Activated CD8-positive, alpha-beta memory T cell treated with anti-CD3 and anti-CD28 coated beads, Interleukin-2, amount 50 U/mL, for 1 hour (primary cell): Measurements from ENCODE around the gene LSAMP.

Experiments
- DNase-seq: peaks from one replicate; pipeline ENCODE4 v3.0.0-alpha.2; 2020; ENCODE audit errors: extremely low read depth

LSAMP gene

DNA sequence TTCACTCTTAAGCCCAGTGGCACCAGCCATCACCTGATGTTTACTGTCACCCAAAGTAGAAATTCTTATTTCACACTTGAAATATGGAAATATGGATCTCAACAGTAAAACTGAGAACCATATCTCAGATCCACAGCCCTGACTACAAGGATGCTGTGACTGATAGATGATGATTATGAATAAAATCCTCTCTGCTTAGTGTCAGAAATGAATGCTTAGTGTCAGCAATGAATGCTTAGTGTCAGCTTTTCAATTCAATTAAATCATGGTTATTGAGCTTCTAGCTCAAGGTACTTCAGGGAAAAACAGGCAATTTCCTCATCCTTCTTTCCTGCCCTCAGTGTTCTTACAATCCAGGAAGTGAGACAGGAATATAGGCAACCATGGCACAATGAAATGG lies 392.3 kb downstream of the LSAMP start:
- no peak for DNase-seq

DNA sequence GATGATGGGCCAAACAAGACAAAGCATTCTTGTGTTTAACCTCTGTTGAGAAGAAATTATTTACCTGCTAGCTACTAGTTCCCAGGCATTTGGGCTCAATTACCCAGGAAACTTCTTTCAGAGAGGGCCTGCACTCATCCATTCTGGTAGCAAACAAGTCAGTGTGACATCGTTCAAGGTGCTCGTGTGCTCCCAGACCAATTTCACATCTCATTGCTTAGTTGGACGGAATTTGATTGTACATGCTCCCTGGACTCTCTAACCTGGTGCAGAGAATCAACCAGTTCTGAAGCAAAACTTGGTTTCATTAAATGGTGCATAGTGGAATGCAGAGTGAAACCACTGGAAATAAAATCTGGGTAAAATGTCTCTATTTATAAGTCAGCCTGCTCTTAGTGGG lies 392.7 kb downstream of the LSAMP start:
- no peak for DNase-seq

DNA sequence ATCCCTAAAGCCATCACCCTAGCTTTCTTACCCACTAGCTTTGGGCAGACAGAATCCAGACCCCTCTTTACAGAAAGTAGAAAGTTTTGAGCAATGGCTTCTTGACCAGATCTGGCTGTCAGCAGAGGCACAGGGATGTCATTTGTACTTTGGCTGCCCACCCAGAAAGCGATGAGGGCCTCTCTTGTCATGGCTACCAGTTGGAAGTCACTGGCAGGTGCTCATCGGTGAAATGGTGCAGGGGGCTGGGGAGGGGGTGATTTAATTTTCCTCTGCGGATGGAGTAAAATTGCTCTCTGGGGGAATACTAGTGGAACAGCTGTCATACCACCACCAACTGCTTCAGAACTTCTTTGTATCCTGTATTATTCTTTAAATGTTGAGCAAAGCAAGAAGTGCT lies 393.7 kb downstream of the LSAMP start:
- no peak for DNase-seq

DNA sequence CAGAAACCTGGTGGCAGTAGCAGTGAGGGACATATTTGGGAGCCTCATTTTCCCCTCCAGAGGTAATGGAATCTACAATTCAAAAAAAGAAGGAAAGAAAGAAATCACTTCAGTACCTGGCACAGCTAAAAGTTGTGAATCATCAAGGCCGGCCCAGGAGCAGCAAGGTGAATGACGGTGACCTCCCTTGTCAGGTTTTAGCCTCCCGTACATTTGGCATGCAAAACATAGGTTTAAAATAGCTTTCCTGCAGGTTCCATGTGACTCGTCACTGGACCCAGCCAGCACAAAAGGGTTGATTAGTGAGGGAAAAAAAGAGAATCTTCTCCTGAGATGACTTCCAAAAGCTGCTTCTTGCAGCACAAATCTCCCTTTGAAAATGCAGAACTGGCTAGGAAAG lies 394.2 kb downstream of the LSAMP start:
- no peak for DNase-seq

DNA sequence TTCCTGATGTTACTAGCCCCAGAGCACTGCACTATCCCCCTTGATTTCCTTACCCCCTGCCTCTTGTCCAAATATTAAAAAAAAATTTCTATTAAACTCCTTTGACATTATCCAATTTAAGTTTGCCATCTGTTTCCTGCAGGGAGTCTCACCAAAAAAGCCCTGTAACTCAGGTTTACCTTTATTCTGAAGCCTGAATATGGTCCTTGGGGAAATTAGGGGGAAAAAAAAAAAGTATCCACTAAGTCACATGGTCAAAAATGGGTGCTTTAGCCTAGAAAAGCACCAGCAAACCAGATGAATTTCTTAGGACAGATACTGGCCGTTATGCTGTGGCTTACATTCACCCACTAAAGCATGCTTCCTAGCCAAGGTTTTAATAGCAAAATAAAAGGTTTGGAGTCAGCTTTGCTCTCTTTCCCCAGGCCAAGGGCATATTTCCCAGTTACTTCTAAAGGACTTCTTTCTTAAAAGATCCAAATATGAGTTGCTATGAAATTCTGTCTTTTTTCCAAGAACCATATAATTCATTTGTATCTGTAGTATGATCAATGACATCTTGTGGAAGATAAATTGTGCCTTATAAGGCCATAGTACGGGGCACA lies 394.9 kb downstream of the LSAMP start:
- DNase-seq = no peak

DNA sequence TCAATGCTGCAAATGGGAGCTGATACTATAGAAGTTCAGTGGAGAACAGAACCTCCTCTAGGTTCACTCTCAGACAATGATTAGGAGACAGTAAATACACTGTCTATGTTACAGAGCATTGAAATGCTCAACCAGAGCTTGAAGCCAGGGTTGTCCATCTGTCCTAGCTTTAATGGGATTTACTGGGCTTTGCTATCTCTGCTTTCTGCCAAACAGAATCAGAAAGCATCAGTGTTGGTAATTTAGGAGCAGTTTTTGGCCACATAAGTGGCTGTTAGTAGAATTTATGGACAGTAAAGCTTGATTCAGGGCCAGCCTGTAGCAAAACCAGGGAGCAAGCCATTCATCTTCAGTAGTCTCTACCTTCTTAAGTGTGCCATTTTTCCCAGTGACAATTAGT lies 396.3 kb downstream of the LSAMP start:
- no peak for DNase-seq

DNA sequence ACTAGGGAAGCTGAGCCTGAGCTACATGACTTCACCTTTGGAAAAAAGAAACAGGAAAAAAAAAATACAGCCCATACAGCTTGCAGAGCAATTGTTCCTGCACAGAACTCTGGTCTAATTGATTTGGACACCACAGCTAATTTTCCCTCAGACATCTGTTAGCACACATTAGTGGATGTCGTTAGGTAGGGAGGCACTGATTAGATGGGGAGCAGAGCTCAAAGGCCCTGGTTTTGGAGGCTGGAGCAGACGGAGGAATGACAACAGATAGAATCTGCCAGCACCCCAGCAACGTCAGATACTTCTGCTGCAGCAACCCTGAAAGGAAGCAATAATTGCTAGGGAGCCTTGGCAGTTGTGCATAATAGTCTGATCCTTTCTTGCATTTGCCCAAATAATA lies 398.9 kb downstream of the LSAMP start:
- DNase-seq = no peak

DNA sequence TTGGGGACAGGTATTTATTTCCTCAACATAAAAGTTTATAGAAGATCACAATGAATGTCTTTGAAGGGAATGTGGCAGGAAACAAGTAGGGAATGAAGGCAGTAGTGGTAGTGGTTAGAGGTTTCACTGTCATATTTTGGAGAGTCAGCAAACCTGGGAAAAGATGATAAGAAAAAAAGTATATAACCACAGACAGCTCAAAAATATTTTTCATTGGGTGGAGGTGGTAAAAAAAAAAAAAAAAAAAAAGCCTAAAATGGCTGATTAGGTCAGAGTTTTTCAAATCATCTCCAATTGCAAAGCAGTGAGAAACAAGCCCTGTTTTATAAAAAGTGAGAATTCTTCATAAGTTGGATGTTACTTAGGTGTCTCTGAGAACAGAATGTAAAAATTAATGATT lies 400.0 kb downstream of the LSAMP start:
- DNase-seq = no peak

DNA sequence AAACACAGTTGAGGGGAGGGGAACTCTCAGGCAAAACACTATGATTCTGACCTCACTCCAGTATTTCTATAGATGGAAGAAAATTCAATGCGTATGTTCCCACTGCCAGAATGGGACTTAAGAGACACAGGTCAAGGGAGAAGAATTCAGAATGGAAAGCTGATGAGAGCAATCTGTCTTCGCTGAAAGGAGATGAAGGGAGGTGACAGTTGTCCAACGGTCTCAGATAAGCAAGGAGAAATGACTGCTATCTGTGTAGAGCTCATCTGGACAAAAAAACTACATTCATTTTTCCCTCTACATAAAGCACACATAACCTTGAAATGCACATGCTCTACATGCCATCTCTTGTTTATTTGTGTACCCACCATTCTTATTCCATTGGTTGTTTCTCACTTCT lies 405.1 kb downstream of the LSAMP start:
- DNase-seq = no peak

DNA sequence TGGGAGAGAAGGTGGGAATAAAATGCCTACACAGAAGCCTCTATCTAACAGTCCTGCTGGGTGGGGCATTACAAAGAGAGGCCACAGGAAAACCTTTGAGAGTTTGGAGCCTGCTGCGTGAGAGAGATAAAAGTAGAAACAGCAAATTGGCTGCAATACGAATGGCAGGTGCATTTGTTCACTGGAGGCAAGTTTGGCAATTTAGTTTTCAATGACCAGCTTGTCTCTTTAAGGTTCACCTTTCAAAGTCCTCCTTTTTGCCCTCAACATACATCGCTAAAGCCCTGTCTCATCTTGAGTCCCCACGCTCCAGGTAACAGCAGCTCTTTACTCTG lies 405.7 kb downstream of the LSAMP start:
- DNase-seq = no peak

DNA sequence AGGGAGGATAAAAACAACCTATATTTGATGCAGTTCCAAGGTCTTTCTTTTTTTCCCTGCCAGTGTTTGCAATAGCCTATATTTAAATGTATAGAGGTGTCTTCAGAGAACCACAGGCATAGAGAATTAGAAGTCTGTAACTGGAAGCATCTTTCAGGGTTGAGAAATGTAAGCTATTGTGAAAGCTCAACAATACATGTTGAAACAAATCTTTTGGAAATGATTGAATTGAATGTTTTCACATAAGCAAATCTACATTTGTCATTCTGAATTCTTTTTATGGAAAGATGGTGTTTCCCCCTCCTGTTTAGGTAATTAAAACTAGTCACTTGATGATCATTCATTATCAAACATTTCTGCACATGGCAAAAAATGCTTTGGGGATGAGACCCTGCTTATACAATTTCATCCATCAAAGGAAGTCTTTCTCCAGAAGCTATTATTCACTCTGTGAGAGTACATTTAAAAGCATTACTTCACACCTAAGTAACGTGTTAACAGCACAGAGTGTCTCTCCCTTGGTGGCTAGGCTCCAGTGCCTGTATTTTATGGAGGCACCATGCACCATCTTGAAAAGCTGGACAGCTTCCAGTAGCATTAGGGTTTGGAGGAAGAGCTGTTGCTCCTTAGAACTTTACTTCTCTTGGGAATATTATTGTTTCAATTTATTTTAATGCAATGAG lies 406.2 kb downstream of the LSAMP start:
- DNase-seq = no peak

DNA sequence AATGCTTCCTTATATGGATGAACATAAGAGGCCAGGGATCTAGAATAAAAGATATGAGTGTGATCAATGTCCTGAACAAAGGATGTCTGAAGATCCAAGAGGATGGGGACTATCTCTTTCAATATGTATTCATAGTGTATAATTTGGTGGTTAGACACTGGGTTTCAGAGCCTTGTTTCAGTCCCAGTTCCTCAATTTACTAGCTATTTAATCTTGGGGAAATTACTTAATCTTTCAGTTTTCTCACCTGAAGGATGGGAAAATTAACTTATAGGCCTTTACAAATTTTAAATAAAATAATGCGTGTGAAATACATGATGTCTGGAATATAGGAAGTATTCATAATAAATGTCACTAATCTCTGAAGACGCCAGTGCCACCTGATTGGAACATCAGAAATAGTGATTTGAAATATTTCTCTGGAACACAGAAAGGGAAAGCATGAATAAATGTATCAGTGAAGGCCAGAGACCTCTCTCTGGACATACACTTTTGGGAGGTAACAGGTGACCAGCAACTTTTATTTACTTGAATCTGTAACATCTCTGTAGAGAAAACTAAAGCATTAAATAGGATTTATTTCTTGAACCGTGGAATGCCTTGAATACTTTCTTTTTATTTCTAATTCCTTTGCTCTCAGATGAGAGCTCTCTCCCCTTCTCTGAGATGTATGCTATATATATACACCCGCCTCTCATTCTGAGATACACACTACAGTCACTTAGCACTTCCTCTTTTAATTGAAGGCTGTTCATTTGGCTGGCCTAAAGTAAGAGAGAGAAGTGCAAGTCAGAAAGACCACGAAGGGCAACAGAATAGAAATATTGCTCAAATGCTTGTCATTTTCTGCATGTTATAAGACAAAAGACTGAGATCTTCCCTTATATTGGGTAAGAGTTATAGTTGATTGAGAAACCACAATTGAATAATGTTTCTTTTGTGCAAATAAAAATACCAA lies 407.1 kb downstream of the LSAMP start:
- DNase-seq = no peak

DNA sequence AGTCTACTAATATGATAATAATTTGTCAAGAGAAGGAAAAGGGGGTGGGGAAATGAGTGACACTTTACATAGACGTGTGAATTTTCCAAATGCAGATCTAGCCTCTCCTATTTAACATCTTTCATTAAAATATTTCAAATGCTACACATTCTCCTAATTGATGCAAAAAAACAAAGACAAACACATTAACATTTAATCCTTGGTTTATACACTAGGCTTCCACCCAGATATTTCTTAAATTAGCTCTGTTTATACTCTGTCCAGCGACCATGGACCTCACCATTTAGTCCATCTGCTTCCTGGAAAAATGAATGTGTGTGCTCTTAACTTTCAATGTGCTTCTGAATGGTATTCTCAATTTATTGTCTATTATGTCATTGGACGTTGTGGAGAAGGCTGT lies 409.9 kb downstream of the LSAMP start:
- no peak for DNase-seq

DNA sequence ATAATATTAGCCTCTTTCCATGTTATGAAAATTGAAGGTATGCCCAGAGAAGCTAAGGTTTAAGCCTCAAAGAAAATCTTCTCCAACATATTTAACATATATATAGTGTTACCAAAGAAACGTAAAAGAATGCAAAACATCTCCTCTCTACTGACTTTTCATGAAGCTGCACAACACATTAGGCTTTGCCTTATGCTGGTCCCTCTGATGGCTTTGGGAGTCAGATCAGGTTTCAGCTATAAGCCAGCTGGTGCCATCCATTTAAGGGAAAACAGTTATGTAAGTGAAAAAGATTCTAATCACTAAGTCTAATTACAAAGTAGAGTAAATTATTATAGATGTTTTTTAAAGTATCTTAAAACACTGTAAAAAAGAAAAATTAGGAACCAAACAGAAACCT lies 410.5 kb downstream of the LSAMP start:
- no peak for DNase-seq

DNA sequence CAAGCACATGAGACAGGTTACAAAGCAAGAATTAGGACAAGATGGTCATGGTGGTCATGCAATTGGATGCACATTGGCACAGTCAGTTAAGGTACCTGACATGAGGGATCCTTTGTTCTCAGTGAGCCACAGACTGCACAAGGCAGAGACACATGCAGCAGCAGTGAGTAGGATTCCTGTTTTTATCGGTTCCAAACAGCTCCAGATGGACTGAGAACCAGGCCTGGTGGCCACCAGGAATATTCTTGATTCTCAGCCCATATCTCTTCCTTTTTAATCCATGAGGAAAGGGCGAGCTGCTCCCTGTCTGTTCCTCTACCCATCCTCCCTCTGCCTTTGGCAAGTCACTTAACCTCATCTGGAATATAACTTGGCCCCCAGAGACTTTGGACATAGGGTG lies 411.2 kb downstream of the LSAMP start:
- no peak for DNase-seq

DNA sequence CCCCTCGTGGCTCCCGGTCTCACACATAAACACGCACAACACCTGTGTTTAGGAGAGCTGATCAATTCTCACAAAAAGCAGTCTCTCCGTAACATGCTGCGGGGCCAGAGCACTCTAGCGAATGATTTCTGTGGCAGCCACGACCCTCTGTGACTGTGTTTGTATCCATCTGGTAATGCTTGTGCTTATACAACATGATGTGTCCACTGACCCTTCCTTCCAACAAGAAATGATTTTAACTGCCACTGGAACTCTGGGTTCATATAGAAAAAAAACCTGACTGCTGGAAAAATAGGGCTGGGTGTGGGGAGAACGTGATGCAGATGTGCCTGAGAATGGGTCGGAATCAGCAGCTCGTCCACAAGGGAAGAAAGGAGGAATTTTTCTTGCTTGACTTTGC lies 411.8 kb downstream of the LSAMP start:
- no peak for DNase-seq

DNA sequence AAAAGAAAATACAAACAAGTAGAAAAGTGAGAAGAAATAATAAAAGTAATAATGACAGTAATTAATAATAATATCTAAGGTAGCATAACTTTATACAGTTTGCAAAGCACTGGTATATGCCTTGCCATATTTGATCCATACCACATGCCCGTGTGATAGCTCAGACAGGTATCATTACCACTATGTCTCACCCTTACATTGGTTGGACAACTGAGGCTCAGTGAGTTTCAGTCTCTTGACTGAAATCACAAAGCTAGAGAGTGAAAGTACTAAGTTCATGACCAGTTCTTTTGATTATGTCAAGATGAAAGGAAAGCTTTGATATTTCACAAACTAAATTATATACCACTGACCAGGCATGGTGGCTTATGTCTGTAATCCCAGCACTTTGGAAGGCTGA lies 413.1 kb downstream of the LSAMP start:
- no peak for DNase-seq

DNA sequence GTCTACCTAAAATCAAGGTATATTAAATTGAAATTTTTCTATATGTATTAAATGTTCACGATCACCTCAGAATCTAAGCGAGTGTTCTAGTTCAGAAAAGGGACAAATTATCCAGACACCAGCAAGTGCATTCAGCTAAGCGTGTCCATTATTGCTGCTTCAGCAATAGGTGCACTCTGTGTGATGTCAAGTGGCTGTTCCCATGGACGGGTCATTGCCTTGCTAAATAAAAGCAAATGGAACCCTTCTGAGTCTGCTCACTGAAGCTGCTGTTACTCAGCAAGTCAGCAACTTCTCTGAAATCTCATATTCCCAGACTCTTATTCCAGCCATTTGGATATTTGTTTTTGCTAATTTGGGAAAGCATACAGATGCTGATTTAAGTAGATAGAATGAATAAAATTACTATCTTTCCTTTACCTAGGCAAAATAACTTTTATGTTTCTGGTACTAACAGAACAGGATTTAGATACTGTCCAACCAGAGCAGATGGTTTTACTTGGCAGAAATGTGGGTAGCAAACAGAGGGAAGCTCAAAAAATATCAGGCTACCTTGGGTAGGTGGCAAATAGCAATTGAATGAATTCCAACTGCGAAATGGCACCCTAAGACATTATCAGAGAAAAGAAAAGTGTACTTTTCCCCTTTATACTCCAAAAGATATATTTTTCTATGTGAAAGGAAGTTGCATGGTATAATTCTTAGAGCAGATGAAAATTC lies 415.0 kb downstream of the LSAMP start:
- no peak for DNase-seq

DNA sequence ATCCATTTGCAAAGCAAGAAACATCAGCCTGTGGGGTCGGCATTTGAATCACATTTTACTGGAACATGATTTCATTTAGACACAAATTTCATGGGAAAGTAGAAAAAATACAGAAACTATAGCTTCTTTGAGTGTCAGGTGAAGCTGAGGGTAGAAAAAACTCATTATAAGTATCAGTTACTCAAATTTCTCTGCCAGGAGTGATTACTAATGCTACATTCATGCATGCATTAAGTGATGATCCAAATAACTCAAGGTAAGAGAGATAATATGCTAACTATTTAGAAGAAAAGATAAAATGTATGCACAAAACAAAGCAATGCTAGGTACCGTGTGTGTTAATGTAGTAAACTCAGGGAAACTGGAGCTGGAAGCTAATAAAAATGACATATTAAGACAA lies 416.0 kb downstream of the LSAMP start:
- DNase-seq = no peak

DNA sequence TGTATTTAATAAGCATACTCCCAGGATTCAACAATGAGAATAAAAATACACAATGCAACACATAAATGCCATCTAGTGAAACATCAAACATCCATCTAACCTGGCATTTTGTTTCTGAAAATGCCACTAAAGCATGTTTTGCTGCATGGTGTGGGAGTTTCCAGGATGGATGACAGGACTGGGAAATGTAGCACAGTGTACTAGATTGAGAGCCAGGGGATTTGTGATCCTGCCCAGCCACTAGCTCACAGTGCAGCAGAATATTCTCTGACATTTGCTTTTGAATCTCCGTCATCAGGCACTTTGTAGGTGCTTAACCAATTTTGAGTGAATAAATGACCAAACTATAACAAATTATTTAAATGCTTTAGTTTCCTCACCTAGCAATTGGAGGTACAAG lies 417.1 kb downstream of the LSAMP start:
- DNase-seq = no peak

DNA sequence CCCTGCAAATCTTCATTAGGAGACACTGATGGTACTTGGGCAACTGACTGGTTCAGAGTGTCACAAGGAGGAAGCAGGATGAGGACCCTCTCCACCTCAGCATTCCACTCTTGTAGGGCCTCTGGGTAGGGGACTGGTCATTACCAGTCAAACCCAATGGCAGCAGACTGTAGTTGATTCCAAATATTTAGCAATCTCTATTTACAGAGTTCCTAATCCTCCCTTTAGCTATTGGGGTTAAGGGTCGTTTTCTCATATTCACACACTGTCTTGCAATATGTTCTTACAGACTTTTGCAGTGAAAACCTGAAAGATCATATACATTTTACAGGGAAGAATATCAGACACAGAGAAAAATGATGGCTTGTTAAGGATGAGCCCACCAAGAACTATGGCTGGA lies 424.3 kb downstream of the LSAMP start:
- no peak for DNase-seq

DNA sequence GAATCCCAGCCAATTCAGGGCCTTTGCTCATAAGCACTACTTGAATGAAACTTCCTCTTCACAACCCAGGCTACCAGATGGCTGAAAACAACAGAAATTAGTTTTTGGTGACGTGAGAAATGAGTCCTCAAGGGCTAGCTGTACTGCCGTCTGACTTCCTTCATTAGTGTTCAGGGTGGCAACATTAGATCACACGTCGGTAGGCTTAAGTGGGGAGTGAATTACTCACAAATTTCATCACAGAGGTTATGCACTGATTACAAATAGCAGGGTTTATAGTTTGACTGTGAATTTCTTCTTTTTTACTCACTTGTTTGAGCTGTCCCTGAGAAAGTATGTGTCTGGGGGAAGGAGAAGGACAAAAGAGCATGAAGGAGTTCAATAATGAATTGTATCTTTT lies 424.8 kb downstream of the LSAMP start:
- DNase-seq = no peak
